Hepatocyte (in vitro differentiated cells): ENCODE measurements around the gene HRH1.

ENCODE experiments used
- CTCF ChIP-seq: fragments of 200-600 bp; sonication (generic); IDR thresholded peaks from 2 replicates; pipeline ENCODE4 v1.5.1; 2016; ENCODE audit warnings: antibody characterized with exemption, mild to moderate bottlenecking; ENCODE audit not compliant: poor library complexity
- EZH2phosphoT487 ChIP-seq: fragments of 200-600 bp; sonication (generic); IDR thresholded peaks from one replicate; pipeline ENCODE4 v1.6.1; 2018; ENCODE audit warnings: antibody characterized with exemption, mild to moderate bottlenecking, low read depth, moderate library complexity; ENCODE audit not compliant: unreplicated experiment, severe bottlenecking

GRCh38 chr3:11285471-11285870 lies 131.2 kb downstream of the HRH1 start:
- TF ChIP-seq CTCF (no peak), EZH2phosphoT487 (no peak)
